ENCODE measurements around the gene NUP210L. TPM values are rescaled to one million over a fixed set of nuclear protein-coding genes. Genes with fewer than 3 reads are reported as not detected.
"Not testable (repeated sequence)": the region's sequence is repeated elsewhere in the genome, so short reads cannot be mapped to it uniquely, and the experiment has no call there.

NUP210L gene
- total and polyA plus RNA-seq, 2 donors (not counting 3 experiments of a cell fraction or from before 2014, with no cell fraction given), result 0.01 to 0.07 TPM

GRCh38 chr1:153981735-153982134 lies 173.1 kb downstream of the NUP210L start:
- H3K9me3 ChIP-seq (replicated peaks; ENCODE audit: control insufficient read depth, insufficient read depth, low read length); H4K20me1 ChIP-seq (replicated peaks; ENCODE audit: control insufficient read depth, extremely low read depth, insufficient read depth, low read length); FAIRE-seq; H3K27me3 ChIP-seq (ENCODE audit: control insufficient read depth in 2 of 2, insufficient read depth in 2 of 2, low read length in 2 of 2); H3K4me3 ChIP-seq (replicated peaks in 1 of 3; ENCODE audit: insufficient read depth in 1 of 3, low read depth in 1 of 3, low read length in 3 of 3); CTCF ChIA-PET; dilution Hi-C loops (cut with MboI; ENCODE audit: extremely low pct_ligation_motif_present, low sequenced_read_pairs); H2AFZ ChIP-seq (ENCODE audit: low read depth, low read length); POLR2A ChIA-PET; H3K4me2 ChIP-seq (ENCODE audit: insufficient read depth, low read length); intact Hi-C loops (cut with micrococcal nuclease); H3K27ac ChIP-seq (ENCODE audit: insufficient read depth, low read depth, low read length); H3K36me3 ChIP-seq (ENCODE audit: control insufficient read depth in 2 of 2, extremely low read depth in 1 of 2, insufficient read depth in 2 of 2, low read length in 2 of 2); DNase-seq (ENCODE audit: low read depth, low spot score); H3K9me1 ChIP-seq (replicated peaks; ENCODE audit: control insufficient read depth, extremely low read depth, insufficient read depth, low read length); H3K9ac ChIP-seq (replicated peaks; ENCODE audit: extremely low read depth, insufficient read depth, low read length): not testable (repeated sequence)
- H3K4me1 ChIP-seq (ENCODE audit: control insufficient read depth, extremely low read depth, insufficient read depth, low read length), result peaks cover 17% of the 10 kb centered on the region
- H3K79me2 ChIP-seq (ENCODE audit: control insufficient read depth, insufficient read depth, low read length), result peaks cover 21% of the 10 kb centered on the region
- BruUV-seq (replicated peaks), result TSS peak; percentile 28

GRCh38 chr1:153979091-153979490 lies 175.8 kb downstream of the NUP210L start:
- FAIRE-seq; DNase-seq (ENCODE audit: low read depth, low spot score); POLR2A ChIA-PET: not testable (repeated sequence)

More at GRCh38 chr1:153979091-153979490, 175.8 kb downstream of the NUP210L start:
- H3K9me3 ChIP-seq (replicated peaks; ENCODE audit: control insufficient read depth, insufficient read depth, low read length); H3K27me3 ChIP-seq (ENCODE audit: control insufficient read depth in 2 of 2, insufficient read depth in 2 of 2, low read length in 2 of 2); BruUV-seq (replicated peaks); dilution Hi-C loops (cut with MboI; ENCODE audit: extremely low pct_ligation_motif_present, low sequenced_read_pairs); H3K9ac ChIP-seq (replicated peaks; ENCODE audit: extremely low read depth, insufficient read depth, low read length); H2AFZ ChIP-seq (ENCODE audit: low read depth, low read length); intact Hi-C loops (cut with micrococcal nuclease); H4K20me1 ChIP-seq (replicated peaks; ENCODE audit: control insufficient read depth, extremely low read depth, insufficient read depth, low read length); H3K27ac ChIP-seq (ENCODE audit: insufficient read depth, low read depth, low read length); H3K4me1 ChIP-seq (ENCODE audit: control insufficient read depth, extremely low read depth, insufficient read depth, low read length); H3K9me1 ChIP-seq (replicated peaks; ENCODE audit: control insufficient read depth, extremely low read depth, insufficient read depth, low read length); H3K4me2 ChIP-seq (ENCODE audit: insufficient read depth, low read length); H3K4me3 ChIP-seq (replicated peaks in 1 of 3; ENCODE audit: insufficient read depth in 1 of 3, low read depth in 1 of 3, low read length in 3 of 3): not testable (repeated sequence)
- peaks cover 17% of the 10 kb centered on the region for H3K79me2 ChIP-seq (ENCODE audit: control insufficient read depth, insufficient read depth, low read length)
- CTCF ChIA-PET, result interaction anchor here (3.9 kb wide), 1 partner anchor 16 kb away, joined by 21 read pairs; the partner anchor contains the start of gene SLC39A1
- peaks cover 8 to 18% of the 10 kb centered on the region in 2 experiments for H3K36me3 ChIP-seq (ENCODE audit: control insufficient read depth in 2 of 2, extremely low read depth in 1 of 2, insufficient read depth in 2 of 2, low read length in 2 of 2)

Data from endothelial cell of umbilical vein (primary cell).